ENCODE measurements around the gene COX7A1. TPM values are rescaled to one million over a fixed set of nuclear protein-coding genes. Genes with fewer than 3 reads are reported as not detected.

COX7A1 gene
- total RNA-seq (2021) (not detected in 2 replicates), Bru-seq, nascent RNA (not detected), BruChase-seq, experiment 1, labeled RNA remaining after a 2-hour chase (not detected), BruChase-seq, experiment 2, labeled RNA remaining after a 6-hour chase (not detected)
- long read RNA-seq, result 0 reads

DNA sequence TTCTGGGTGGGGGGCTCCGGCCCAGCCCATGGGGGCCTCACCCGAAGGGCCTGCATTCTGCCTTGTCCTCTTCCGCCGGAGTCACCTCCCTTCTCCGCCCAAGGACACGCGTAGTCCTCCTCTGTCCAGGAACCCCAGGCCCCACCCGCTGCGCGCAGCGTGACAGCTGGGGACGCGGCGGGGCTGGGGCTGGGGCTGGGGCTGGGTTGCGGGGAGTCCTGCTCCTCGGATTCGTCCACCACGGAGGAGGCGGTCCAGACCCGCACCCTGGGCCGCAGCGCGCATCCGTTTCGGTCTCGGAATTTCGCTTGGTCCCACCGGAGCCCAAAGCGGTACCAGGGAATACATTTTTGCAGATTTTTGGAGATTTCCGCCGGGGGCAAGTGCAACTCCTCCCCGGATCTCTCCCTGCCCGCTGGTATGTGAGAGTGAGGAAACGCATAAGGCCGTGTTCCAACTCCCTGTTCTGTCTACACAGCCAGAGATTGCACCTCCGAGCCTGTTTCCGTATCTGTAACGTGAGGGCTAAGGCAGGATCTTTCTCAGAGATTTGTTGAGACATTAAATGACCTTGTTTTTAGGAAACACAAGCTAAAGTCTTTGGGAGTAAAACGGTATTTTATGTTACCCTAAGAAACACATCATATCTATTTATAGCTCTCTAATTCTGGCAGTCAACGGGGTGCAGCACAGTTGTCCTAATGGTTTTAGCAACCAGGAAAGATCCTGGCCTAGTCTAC lies at the start of gene COX7A1:
COX7A1 (minus strand) TSS at position 96 of the 740 bp plus-strand sequence; CDS start at position 56, 40 bp downstream.
- no peak for TF ChIP-seq CTCF (conservative IDR thresholded peaks at IDR 0.05)
- no peak for TF ChIP-seq EZH2 (IDR thresholded peaks at IDR 0.05; ENCODE audit: low read depth)
- POLR2A ChIA-PET (ENCODE audit: unreplicated experiment), result no interaction called here
- Histone ChIP-seq H3K9me3 (ENCODE audit: insufficient read depth, low read depth) (no peaks in the 10 kb centered on the region), H2AFZ (no peak within 1 kb of the TSS), H3K27ac (no peak within 1 kb of the TSS), H3K27me3 (ENCODE audit: insufficient read depth, low read depth) (no peaks in the 10 kb centered on the region), H3K4me2 (no peak within 1 kb of the TSS), H3K4me1 (replicated peaks; ENCODE audit: insufficient read depth) (no peaks in the 10 kb centered on the region), H3K4me3 (no peak within 1 kb of the TSS), H4K20me1 (ENCODE audit: insufficient read depth) (peaks cover 4% of the 10 kb centered on the region), H3K9me2 (ENCODE audit: insufficient read depth) (no peaks in the 10 kb centered on the region), H3F3A (ENCODE audit: insufficient read depth, low read depth) (0 out of 2 replicates have a peak, but pooled peaks cover 5% of the 10 kb centered on the region), H3K36me3 (ENCODE audit: low read depth) (no peaks in the 10 kb centered on the region; the same call in 1 of the 2 replicates), H3K79me2 (ENCODE audit: low read depth) (no peaks in the 10 kb centered on the region)
- BruUV-seq (replicated peaks), result no TSS peak
- CTCF ChIA-PET, result no interaction called here
- intact Hi-C loops (cut with micrococcal nuclease; ENCODE audit: unreplicated experiment), result no loop called here
- no peak for DNase-seq

DNA sequence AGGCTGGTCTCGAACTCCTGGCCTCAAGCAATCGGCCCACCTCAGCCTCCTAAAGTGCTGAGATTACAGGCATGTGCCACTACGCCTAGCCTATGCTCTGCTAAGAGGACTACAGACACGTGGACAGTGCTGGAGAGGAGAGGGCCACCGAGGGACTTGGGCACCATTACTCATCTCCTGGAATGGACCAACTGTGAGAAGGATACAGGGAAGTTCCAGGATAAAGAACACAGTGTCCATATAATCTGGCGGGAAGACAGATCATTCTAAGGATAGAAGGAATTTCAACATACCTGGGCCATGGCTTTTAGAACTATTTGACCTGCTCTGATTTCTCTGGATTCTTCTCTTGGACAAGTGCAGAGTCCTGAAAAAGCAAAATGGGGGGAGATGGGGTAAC lies 49.4 kb upstream of the COX7A1 start:
- no peaks in the 10 kb centered on the region for H3K9me2 ChIP-seq (ENCODE audit: insufficient read depth)
- POLR2A ChIA-PET (ENCODE audit: unreplicated experiment), result no interaction called here
- H3K9me3 ChIP-seq (ENCODE audit: insufficient read depth, low read depth), result no peaks in the 10 kb centered on the region
- H3K4me3 ChIP-seq, result no peak overlapping the region
- H3K27ac ChIP-seq, result no peak overlapping the region
- no peak overlapping the region for H3K4me2 ChIP-seq
- no peaks in the 10 kb centered on the region for H3K36me3 ChIP-seq (ENCODE audit: low read depth)
- no peaks in the 10 kb centered on the region for H4K20me1 ChIP-seq (ENCODE audit: insufficient read depth)
- no peak for DNase-seq
- H2AFZ ChIP-seq, result no peak overlapping the region
- no peaks in the 10 kb centered on the region for H3K27me3 ChIP-seq (ENCODE audit: insufficient read depth, low read depth)
- BruUV-seq (replicated peaks), result no TSS peak
- H3K4me1 ChIP-seq (replicated peaks; ENCODE audit: insufficient read depth), result no peaks in the 10 kb centered on the region
- H3F3A ChIP-seq (ENCODE audit: insufficient read depth, low read depth), result no peaks in the 10 kb centered on the region
- no peaks in the 10 kb centered on the region for H3K79me2 ChIP-seq (ENCODE audit: low read depth)
- intact Hi-C loops (cut with micrococcal nuclease; ENCODE audit: unreplicated experiment), result no loop called here
- TF ChIP-seq EZH2 (IDR thresholded peaks at IDR 0.05; ENCODE audit: low read depth) (no peak), CTCF (conservative IDR thresholded peaks at IDR 0.05) (no peak)
- CTCF ChIA-PET, result no interaction called here

GRCh38 chr19:36198119-36198518 lies 45.9 kb upstream of the COX7A1 start:
- no peaks in the 10 kb centered on the region for H3K4me1 ChIP-seq (replicated peaks; ENCODE audit: insufficient read depth)
- no peaks in the 10 kb centered on the region for H3K27me3 ChIP-seq (ENCODE audit: insufficient read depth, low read depth)
- intact Hi-C loops (cut with micrococcal nuclease; ENCODE audit: unreplicated experiment), result no loop called here
- no peak overlapping the region for H3K4me2 ChIP-seq
- DNase-seq, result no peak
- no peaks in the 10 kb centered on the region for H3K9me2 ChIP-seq (ENCODE audit: insufficient read depth)
- no peaks in the 10 kb centered on the region for H3K79me2 ChIP-seq (ENCODE audit: low read depth)
- no peaks in the 10 kb centered on the region for H3F3A ChIP-seq (ENCODE audit: insufficient read depth, low read depth)
- BruUV-seq (replicated peaks), result no TSS peak
- no peak overlapping the region for H3K4me3 ChIP-seq
- H2AFZ ChIP-seq, result no peak overlapping the region
- H3K36me3 ChIP-seq (ENCODE audit: low read depth), result no peaks in the 10 kb centered on the region
- ChIA-PET CTCF (no interaction called here), POLR2A (ENCODE audit: unreplicated experiment) (no interaction called here)
- no peak overlapping the region for H3K27ac ChIP-seq
- no peaks in the 10 kb centered on the region for H4K20me1 ChIP-seq (ENCODE audit: insufficient read depth)
- TF ChIP-seq CTCF (conservative IDR thresholded peaks at IDR 0.05) (no peak), EZH2 (IDR thresholded peaks at IDR 0.05; ENCODE audit: low read depth) (no peak)
- H3K9me3 ChIP-seq (ENCODE audit: insufficient read depth, low read depth), result no peaks in the 10 kb centered on the region

Measured in PC-9 (cell line).